Posterior vena cava (tissue), 2 donors: Measurements from ENCODE around the gene MASTL. TPM values are rescaled to one million over a fixed set of nuclear protein-coding genes. Genes with fewer than 3 reads are reported as not detected.

ENCODE experiments used
- DNase-seq: peaks from one replicate; pipeline ENCODE4 v3.0.0-alpha.2; 2020; ENCODE audit warnings: low spot score
- intact Hi-C, 2 donors: fragments of 100-400 bp; cut with DNase I; formaldehyde crosslinking; loops; one replicate each; pipeline versions ENCODE4 v1.14.1 to v1.14.2; 2022 to 2023
- total RNA-seq, 2 donors: library from RNA; stranded (reverse); fragmentation: NEBNext Ultra II Directional; extraction: Animal tissue kit (Norgen Biotek cat#: 25700); gene quantifications; one replicate each; pipeline ENCODE4 v1.2.1, GENCODE V29; 2021
- donor health status: DM: yes; HTN: yes; CAD: no.
- donor health status: DM: yes; HTN: yes; CAD: no.

MASTL gene
- total RNA-seq, 2 donors from 2014 or later = 7.0 to 9.6 TPM

DNA sequence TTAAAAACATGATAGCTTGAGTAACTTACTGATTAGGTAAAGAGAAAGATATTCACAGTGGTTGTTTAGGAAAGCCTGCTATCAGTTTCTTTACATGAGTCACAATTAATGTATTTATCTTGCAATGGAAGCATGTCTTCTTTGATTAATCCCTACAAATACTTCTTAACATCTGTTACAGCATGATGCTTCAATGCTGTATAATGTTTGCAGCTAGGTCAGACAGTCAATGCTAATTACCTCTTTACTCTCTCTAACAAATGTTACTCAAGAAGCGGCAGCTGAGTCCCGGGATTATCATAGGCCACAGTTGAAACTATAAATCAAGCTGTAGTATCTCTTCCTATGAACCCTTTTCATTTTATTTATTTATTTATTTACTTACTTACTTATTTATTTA, 52.2 kb downstream of the MASTL start:
- intact Hi-C loops = no loop called here
- DNase-seq = no peak

DNA sequence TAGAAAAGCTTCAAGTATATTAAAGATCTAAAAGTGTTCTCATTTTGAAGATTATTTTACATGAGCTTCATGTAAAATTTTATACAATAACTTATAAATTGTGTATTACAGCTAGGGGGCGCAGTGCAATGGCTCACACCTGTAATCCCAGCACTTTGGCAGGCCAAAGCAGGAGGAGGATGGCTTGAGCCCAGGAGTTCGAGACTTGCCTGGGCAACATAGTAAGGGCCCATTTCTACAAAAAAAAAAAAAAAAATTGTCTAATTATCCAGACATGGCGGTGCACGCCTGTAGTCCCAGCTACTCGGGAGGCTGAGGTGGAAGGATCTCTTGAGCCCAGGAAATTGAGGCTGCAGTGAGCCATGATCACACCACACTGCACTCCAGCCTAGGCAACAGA, 68.8 kb downstream of the MASTL start:
- intact Hi-C loops = loop anchor here in 1 of 2 donors (10.0 kb wide), 1 partner anchor 131 kb away; no protein-coding TSS in a partner anchor
- no peak for DNase-seq

DNA sequence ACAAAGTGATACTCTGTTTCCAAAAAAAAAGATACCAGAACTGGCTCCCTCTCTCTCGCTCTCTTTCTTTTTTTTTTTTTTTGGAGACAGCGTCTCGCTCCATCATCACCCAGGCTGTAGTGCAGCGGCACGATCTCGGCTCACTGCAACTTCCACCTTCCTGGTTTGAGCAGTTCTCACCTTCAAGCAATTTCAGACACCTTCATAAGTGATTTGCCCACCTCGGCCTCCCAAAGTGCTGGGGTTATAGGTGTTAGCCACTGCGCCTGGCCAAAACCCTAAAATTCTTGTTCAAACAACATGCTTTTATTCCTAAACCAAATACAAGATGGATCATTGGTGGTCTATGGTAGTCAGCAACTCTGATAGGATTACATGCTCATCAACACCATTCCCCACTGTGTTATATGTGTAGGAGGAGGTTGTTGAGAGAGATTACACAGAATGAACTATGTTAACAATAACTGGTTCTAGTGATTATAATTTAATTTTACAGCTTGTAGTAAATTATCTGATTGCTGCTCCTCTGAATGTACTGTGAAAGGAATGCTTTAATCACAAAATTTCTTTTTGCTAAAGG, 69.9 kb downstream of the MASTL start:
- intact Hi-C loops = loop anchor here in 1 of 2 donors (10.0 kb wide), 1 partner anchor 130 kb away; no protein-coding TSS in a partner anchor
- DNase-seq = no peak

DNA sequence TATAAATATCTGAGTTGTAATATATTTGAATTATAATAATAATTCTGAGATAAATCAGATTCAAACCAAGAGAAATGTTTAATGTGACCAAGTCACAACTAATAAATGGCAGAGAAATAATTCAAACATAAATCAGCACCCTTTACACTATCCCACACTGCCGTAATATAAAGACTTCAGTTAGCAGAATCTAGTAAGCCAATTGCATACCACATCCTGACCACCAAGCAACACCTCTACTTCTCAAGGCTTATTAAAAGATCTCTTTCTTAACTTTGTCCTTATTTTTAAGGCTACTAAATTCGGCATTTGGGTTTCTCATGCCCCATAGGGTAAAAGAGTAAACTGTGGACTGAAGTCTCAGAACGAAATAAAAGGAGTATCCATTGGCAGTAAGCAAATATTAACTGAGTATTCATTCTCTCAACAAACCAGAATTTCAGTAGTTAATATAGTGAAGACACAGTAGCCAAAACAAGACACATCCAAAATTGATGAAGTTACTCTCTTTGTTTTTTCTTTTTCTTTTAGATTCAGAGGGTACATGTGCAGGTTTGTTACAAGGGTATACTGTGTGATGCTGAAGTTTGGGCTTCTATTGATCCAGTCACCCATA, 70.6 kb downstream of the MASTL start:
- DNase-seq = no peak
- intact Hi-C loops = loop anchor here in 1 of 2 donors (10.0 kb wide), 1 partner anchor 129 kb away; no protein-coding TSS in a partner anchor

DNA sequence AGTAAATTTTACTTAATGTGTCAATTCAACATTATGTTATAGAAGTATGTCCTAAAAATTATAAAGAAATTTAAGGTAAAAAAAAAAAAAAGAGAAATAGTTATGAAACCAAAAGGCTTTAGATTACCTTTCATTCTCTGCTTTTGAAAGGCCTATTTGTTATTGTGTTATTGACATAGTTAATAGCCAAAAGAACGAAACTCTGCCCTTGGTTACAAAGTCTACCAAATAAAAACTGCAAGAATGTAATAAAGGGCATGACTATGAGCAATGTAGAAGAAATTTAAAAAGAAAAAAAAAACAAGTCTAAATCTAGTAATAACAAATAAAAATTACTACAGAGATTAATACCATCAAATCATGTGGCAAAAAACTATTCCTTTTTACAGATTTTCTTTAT, 74.9 kb downstream of the MASTL start:
- intact Hi-C loops = no loop called here
- no peak for DNase-seq

DNA sequence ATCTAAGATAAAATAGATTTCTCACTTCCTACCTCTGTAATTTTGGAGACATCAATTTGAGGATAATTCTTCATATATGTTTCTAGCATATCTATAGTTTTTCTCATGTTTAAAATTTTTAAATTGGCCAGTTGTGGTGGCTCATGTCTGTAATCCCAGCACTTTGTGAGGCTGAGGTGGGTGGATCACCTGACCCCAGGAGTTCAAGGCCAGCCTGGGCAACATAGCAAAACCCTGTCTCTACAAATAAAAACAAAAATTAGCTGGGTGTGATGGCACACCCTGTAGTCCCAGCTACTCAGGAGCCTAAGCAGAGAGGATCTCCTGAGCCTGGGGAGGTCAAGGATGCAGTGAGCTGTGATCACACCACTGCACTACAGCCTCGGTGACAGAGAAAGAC, 80.6 kb downstream of the MASTL start:
- intact Hi-C loops = no loop called here
- no peak for DNase-seq

Other genes starting within 250 kb of the MASTL start
- gene ANKRD26, start 54.9 kb upstream of the MASTL start, total RNA-seq = 1 to 10 TPM; 5.7 to 6.8 TPM
- 10 to 100 TPM; 81.9 to 85.2 TPM for gene YME1L1, start 968 bp upstream of the MASTL start, total RNA-seq
- gene ACBD5, start 85.4 kb downstream of the MASTL start, total RNA-seq = 10 to 100 TPM; 13.6 to 18.1 TPM